Ammon's horn (tissue), 1 donor: ENCODE measurements around the gene ST3GAL5.

Source experiments
- DNase-seq: peaks from one replicate; pipeline ENCODE4 v3.0.0-alpha.2; 2016; ENCODE audit warnings: low spot score

Gene ST3GAL5

GRCh38 chr2:85866165-85866659 is 22.6 kb downstream of the ST3GAL5 start:
- DNase-seq, result no peak

GRCh38 chr2:85865539-85866164 is 23.1 kb downstream of the ST3GAL5 start:
- no peak for DNase-seq

- DNase-seq, result no peak
Observed at GRCh38 chr2:85864654-85865053, 24.1 kb downstream of the ST3GAL5 start.

- DNase-seq, result no peak
Observed at GRCh38 chr2:85862426-85862825, 26.4 kb downstream of the ST3GAL5 start.

- no peak for DNase-seq
Observed at GRCh38 chr2:85861650-85862049, 27.1 kb downstream of the ST3GAL5 start.

- no peak for DNase-seq
Observed at GRCh38 chr2:85861180-85861579, 27.6 kb downstream of the ST3GAL5 start.

- DNase-seq, result no peak
Observed at GRCh38 chr2:85858841-85859240, 29.9 kb downstream of the ST3GAL5 start.

GRCh38 chr2:85854897-85855296 is 33.9 kb downstream of the ST3GAL5 start:
- DNase-seq, result no peak

- DNase-seq, result no peak
Observed at GRCh38 chr2:85854166-85854509, 34.7 kb downstream of the ST3GAL5 start.

- DNase-seq, result no peak
Observed at GRCh38 chr2:85853499-85854165, 35.2 kb downstream of the ST3GAL5 start.

- DNase-seq, result peak; percentile 42
Observed at GRCh38 chr2:85852937-85853498, 35.8 kb downstream of the ST3GAL5 start.

GRCh38 chr2:85852152-85852840 is 36.5 kb downstream of the ST3GAL5 start:
- no peak for DNase-seq

- DNase-seq, result peak; percentile 67
Observed at GRCh38 chr2:85851253-85852151, 37.3 kb downstream of the ST3GAL5 start.

GRCh38 chr2:85850451-85850850 is 38.3 kb downstream of the ST3GAL5 start:
- no peak for DNase-seq

GRCh38 chr2:85847051-85847588 is 41.7 kb downstream of the ST3GAL5 start:
- DNase-seq, result no peak

- DNase-seq, result no peak
Observed at GRCh38 chr2:85846411-85846810, 42.4 kb downstream of the ST3GAL5 start.

GRCh38 chr2:85844486-85844885 is 44.3 kb downstream of the ST3GAL5 start:
- DNase-seq, result no peak

GRCh38 chr2:85843543-85843942 is 45.2 kb downstream of the ST3GAL5 start:
- DNase-seq, result no peak

- no peak for DNase-seq
Observed at GRCh38 chr2:85840091-85840490, 48.7 kb downstream of the ST3GAL5 start.

GRCh38 chr2:85839461-85839860 is 49.3 kb downstream of the ST3GAL5 start:
- no peak for DNase-seq

- no peak for DNase-seq
Observed at GRCh38 chr2:85838641-85839040, 50.1 kb downstream of the ST3GAL5 start.

- DNase-seq, result no peak
Observed at GRCh38 chr2:85838181-85838580, 50.6 kb downstream of the ST3GAL5 start.
